Panc1 (cell line): ENCODE data around the gene OTOG.

Experiments used
- SIN3A ChIP-seq: IDR thresholded peaks from 2 replicates; pipeline ENCODE4 v1.6.1; 2012; ENCODE audit warnings: low read depth, mild to moderate bottlenecking, low read length, moderate library complexity, borderline replicate concordance; ENCODE audit not compliant: insufficient read depth
- TCF7L2 ChIP-seq: IDR thresholded peaks from 2 replicates; pipeline ENCODE4 v1.6.1; 2011; ENCODE audit warnings: mild to moderate bottlenecking, low read depth, low read length, inconsistent platforms
- TF ChIP-seq, protein P1 (sequence below): fragments of 450-650 bp; IDR thresholded peaks from 2 replicates; pipeline ENCODE4 v1.5.1; 2017; ENCODE audit warnings: mild to moderate bottlenecking

- no peak for TF ChIP-seq SIN3A
- TF ChIP-seq, protein P1, sequence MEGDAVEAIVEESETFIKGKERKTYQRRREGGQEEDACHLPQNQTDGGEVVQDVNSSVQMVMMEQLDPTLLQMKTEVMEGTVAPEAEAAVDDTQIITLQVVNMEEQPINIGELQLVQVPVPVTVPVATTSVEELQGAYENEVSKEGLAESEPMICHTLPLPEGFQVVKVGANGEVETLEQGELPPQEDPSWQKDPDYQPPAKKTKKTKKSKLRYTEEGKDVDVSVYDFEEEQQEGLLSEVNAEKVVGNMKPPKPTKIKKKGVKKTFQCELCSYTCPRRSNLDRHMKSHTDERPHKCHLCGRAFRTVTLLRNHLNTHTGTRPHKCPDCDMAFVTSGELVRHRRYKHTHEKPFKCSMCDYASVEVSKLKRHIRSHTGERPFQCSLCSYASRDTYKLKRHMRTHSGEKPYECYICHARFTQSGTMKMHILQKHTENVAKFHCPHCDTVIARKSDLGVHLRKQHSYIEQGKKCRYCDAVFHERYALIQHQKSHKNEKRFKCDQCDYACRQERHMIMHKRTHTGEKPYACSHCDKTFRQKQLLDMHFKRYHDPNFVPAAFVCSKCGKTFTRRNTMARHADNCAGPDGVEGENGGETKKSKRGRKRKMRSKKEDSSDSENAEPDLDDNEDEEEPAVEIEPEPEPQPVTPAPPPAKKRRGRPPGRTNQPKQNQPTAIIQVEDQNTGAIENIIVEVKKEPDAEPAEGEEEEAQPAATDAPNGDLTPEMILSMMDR: no peak
- TF ChIP-seq TCF7L2: no peak
These were observed 49.2 kb downstream of the OTOG start for GRCh38 chr11:17596310-17596669.
